ENCODE measurements around the gene ADARB2. TPM values are rescaled to one million over a fixed set of nuclear protein-coding genes. Genes with fewer than 3 reads are reported as not detected.
"Not testable (repeated sequence)": the region's sequence is repeated elsewhere in the genome, so short reads cannot be mapped to it uniquely, and the experiment has no call there.

The ADARB2 gene
- total RNA-seq, 2 donors from 2014 or later = 8.0 to 12.2 TPM

DNA sequence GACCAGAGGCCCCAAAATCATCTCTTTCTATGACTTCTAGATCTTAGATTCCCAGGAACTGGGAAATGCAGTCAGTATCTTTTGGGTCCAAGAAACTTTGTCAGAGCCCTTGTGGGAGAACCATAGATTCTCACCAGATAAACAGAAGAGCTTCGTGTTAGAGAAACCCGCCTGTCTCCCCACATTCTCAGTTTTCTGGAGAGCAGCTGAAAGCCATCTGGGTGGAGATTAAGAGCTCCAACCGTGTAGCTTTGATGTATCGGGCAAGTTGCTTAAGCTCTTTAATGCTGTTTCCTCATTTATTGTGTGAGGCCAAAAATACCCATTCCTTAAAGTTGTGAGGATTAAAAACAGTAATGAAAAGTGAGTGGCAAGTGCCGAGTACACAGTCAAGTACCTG, 573.5 kb downstream of the ADARB2 start:
- 47 to 61% methylated on average over 5 of the region's 5 CpGs for WGBS, 2 donors
- H3K27me3 ChIP-seq = no peaks in the 10 kb centered on the region
- ATAC-seq = no peak
- no peak for DNase-seq
- no peaks in the 10 kb centered on the region for H3K36me3 ChIP-seq (replicated peaks in 1 of 2; ENCODE audit: insufficient read depth in 1 of 2, low read depth in 2 of 2)
- no peak overlapping the region for H3K4me3 ChIP-seq
- no peaks in the 10 kb centered on the region for H3K4me1 ChIP-seq
- H3K9me3 ChIP-seq = no peaks in the 10 kb centered on the region
- TF ChIP-seq, protein P1, sequence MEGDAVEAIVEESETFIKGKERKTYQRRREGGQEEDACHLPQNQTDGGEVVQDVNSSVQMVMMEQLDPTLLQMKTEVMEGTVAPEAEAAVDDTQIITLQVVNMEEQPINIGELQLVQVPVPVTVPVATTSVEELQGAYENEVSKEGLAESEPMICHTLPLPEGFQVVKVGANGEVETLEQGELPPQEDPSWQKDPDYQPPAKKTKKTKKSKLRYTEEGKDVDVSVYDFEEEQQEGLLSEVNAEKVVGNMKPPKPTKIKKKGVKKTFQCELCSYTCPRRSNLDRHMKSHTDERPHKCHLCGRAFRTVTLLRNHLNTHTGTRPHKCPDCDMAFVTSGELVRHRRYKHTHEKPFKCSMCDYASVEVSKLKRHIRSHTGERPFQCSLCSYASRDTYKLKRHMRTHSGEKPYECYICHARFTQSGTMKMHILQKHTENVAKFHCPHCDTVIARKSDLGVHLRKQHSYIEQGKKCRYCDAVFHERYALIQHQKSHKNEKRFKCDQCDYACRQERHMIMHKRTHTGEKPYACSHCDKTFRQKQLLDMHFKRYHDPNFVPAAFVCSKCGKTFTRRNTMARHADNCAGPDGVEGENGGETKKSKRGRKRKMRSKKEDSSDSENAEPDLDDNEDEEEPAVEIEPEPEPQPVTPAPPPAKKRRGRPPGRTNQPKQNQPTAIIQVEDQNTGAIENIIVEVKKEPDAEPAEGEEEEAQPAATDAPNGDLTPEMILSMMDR (IDR thresholded peaks at IDR 0.05) = no peak
- no peak for TF ChIP-seq POLR2A (IDR thresholded peaks at IDR 0.05)
- intact Hi-C loops (cut with DNase I) = no loop called here
- no peak overlapping the region for H3K27ac ChIP-seq

DNA sequence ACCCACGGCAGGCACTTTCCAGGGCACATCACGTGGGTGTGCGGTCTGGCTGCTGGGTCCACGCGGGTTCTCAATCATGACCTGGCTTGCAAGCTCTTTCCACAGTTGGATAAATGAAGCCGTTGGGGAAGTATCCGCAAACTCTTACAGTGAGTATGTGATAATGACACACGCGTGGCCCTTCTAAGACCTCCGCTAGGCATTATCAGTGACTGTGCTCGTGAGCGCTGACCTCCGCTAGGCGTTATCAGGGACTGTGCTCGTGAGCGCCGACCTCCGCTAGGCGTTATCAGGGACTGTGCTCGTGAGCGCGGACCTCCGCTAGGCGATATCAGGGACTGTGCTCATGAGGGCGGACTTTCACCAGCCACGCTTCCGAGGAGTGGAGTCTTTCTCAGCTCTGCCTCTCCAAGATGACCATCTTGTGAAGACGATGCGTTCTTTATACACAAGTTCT, 574.1 kb downstream of the ADARB2 start:
- H3K27ac ChIP-seq = no peak overlapping the region
- H3K9me3 ChIP-seq = no peaks in the 10 kb centered on the region
- no peaks in the 10 kb centered on the region for H3K4me1 ChIP-seq
- TF ChIP-seq, protein P1 (IDR thresholded peaks at IDR 0.05) = no peak
- H3K27me3 ChIP-seq = no peaks in the 10 kb centered on the region
- ATAC-seq (no peak), DNase-seq (no peak)
- H3K36me3 ChIP-seq (replicated peaks in 1 of 2; ENCODE audit: insufficient read depth in 1 of 2, low read depth in 2 of 2) = no peaks in the 10 kb centered on the region
- intact Hi-C loops (cut with DNase I) = no loop called here
- no peak overlapping the region for H3K4me3 ChIP-seq
- WGBS, 2 donors = 77 to 78% methylated on average over 25 to 29 of the region's 29 CpGs

DNA sequence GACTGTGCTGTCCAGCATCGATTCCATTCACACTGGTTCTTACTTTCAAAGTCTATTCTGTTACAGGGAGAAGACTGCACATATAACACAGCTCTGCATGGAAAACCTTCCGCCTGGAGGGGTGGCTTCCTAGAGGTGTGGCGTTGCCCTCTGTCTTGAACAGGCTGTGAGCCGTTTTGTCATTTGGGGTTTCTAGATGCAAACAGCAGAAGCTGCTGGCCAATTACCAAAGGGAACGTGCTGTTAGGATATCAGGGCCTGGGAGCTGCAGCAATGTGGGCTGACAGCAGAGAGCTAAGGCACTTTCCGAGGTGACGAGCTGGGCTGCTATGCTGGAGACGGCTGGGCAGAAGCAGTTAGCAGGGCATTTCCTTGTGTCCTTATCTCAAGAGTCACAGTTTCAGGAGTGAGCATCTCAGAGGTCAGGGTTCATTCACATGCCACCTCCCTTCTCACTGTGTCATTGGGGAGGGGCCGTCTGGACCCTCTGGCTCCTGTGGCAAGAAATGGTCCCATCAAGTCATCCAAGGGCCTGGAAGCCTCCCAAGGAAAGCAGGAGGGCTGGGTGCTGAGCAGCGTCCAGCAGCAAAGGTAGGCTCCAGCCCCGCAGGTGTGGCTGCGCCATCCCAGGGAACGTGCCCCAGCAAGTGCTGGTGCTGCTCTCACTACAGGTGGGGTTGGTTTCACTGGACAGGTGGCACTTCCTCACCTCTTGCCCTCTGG, 574.7 kb downstream of the ADARB2 start:
- Histone ChIP-seq H3K4me3 (no peak overlapping the region), H3K27ac (no peak overlapping the region), H3K4me1 (no peaks in the 10 kb centered on the region), H3K27me3 (no peaks in the 10 kb centered on the region), H3K36me3 (replicated peaks in 1 of 2; ENCODE audit: insufficient read depth in 1 of 2, low read depth in 2 of 2) (no peaks in the 10 kb centered on the region), H3K9me3 (no peaks in the 10 kb centered on the region)
- 62 to 64% methylated on average over 10 to 13 of the region's 13 CpGs for WGBS, 2 donors
- DNase-seq = no peak
- ATAC-seq = no peak
- TF ChIP-seq, protein P1 (IDR thresholded peaks at IDR 0.05) = no peak
- TF ChIP-seq POLR2A (IDR thresholded peaks at IDR 0.05) = no peak
- intact Hi-C loops (cut with DNase I) = no loop called here

DNA sequence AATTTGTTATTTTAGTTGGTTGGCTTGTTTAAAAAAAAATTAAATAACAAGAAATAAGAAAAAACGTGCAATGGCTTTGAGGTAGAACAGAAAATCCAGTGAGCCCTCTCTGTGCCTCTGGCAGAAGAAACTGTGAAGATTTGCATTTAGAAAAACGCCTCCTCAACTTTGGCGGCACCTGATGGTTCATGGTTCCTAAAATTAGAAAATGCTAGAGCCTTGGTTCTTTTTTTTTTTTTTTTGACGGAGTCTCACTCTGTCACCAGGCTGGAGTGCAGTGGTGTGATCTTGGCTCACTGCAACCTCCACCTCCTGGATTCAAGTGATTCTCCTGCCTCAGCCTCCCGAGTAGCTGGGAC, 576.0 kb downstream of the ADARB2 start:
- ATAC-seq; DNase-seq; intact Hi-C loops (cut with DNase I); H3K9me3 ChIP-seq; H3K27ac ChIP-seq; H3K27me3 ChIP-seq; H3K4me1 ChIP-seq; H3K36me3 ChIP-seq (replicated peaks in 1 of 2; ENCODE audit: insufficient read depth in 1 of 2, low read depth in 2 of 2); H3K4me3 ChIP-seq: not testable (repeated sequence)
- 65 to 78% methylated on average over 5 of the region's 5 CpGs for WGBS, 2 donors

DNA sequence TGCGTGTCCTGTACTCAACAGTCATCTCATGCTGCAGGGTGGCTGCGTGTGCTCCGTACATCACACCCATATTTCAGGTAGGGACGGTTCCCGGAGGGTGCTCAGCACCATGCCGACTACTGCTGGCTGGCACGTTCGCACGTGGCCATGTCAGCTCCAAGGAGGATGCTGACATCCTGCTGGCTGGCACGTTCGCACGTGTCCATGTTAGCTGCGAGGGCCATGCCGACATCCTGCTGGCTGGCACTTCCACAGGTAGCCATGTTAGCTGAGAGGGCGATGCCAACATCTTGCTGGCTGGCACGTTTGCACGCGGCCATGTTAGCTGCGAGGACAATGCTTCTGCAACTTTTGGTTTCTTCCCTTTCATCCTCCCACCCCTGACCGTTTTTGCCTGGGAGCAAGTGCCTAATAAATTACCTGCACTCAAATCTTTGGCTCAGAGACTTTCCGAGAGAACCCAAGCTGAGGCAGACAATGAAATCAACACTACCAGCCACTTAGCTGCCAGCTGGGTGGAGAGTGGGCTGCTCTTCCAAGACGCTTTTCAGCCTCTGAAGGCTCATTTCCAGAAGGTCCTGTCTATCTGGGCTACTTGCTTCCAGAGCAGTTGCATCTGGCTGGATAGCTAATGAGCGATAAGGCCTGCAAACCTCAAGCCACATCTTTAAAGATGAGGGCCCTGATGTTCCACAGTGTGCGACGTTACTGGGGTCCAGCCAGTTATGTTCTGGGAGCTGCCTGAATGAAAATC, 576.6 kb downstream of the ADARB2 start:
- TF ChIP-seq, protein P1 (IDR thresholded peaks at IDR 0.05) = no peak
- TF ChIP-seq POLR2A (IDR thresholded peaks at IDR 0.05) = no peak
- Histone ChIP-seq H3K36me3 (replicated peaks in 1 of 2; ENCODE audit: insufficient read depth in 1 of 2, low read depth in 2 of 2) (no peaks in the 10 kb centered on the region), H3K27ac (no peak overlapping the region), H3K4me3 (no peak overlapping the region), H3K9me3 (no peaks in the 10 kb centered on the region), H3K4me1 (no peaks in the 10 kb centered on the region), H3K27me3 (no peaks in the 10 kb centered on the region)
- ATAC-seq (no peak), DNase-seq (no peak)
- WGBS, 2 donors = 76 to 82% methylated on average over 20 to 21 of the region's 25 CpGs
- intact Hi-C loops (cut with DNase I) = no loop called here
